GM12878 (cell line): ENCODE measurements around the gene ZNF891. TPM values are rescaled to one million over a fixed set of nuclear protein-coding genes. Genes with fewer than 3 reads are reported as not detected.

Experiments
- BMI1 ChIP-seq: fragments of 450-650 bp; IDR thresholded peaks from 2 replicates; pipeline ENCODE4 v1.6.1; 2016; ENCODE audit warnings: mild to moderate bottlenecking, moderate library complexity, borderline replicate concordance
- EGR1 ChIP-seq, 2 experiments: IDR thresholded peaks; 1 replicate in 1 of 2; 2 replicates in 1 of 2; pipeline ENCODE4 v1.6.1; 2011 to 2012; ENCODE audit warnings: low read depth in 2 of 2, low read length in 2 of 2, borderline replicate concordance in 1 of 2, mild to moderate bottlenecking in 1 of 2, moderate library complexity in 1 of 2
- PBX3 ChIP-seq: IDR thresholded peaks from 2 replicates; pipeline ENCODE4 v1.6.1; 2011; ENCODE audit warnings: mild to moderate bottlenecking, low read depth, low read length, moderate library complexity; ENCODE audit not compliant: insufficient replicate concordance
- USF2 ChIP-seq: IDR thresholded peaks from 2 replicates; pipeline ENCODE4 v1.6.1; 2011; ENCODE audit warnings: low read depth, low read length, improper control_type of control experiment, borderline replicate concordance
- ZBTB11 ChIP-seq: fragments of 450-650 bp; formaldehyde crosslinking; IDR thresholded peaks from 2 replicates; pipeline ENCODE4 v1.5.0; 2022; ENCODE audit warnings: mild to moderate bottlenecking, missing genetic modification characterization
- polyA plus RNA-seq, 11 experiments: library from polyadenylated mRNA; depleted of rRNA in 4 of 11; unstranded in 6 of 11; stranded (reverse) in 5 of 11; fragments of >200 nt; fragmentation: Nextera tagmentation in 4 of 11; fragmentation: Illumina TruSeq in 1 of 11; extraction: Ambion mirVana in 4 of 11; extraction: Trizol in 1 of 11; gene quantifications; 1 replicate in 1 of 11; 2 replicates in 10 of 11; pipeline versions ENCODE4 v1.2.1 to v1.2.3, GENCODE V29; 2011 to 2016; ENCODE audit warnings: inconsistent platforms in 2 of 11, missing spikeins in 2 of 11, low read depth in 1 of 11
- total RNA-seq, 4 experiments: library from RNA; depleted of rRNA in 3 of 4; stranded (reverse); fragments of >200 nt in 3 of 4; fragmentation: Illumina TruSeq in 1 of 4; extraction: Trizol in 1 of 4; gene quantifications; 2 replicates each; pipeline versions ENCODE4 v1.2.1 to v1.2.3, GENCODE V29; 2013 to 2021

Gene ZNF891
- total and polyA plus RNA-seq, 10 of the 15 experiments (the other 5 are each of a cell fraction or from before 2014, with no cell fraction given): 0.20 to 1.1 (median 0.69) TPM

GRCh38 chr12:133058203-133059113 is 71.6 kb downstream of the ZNF891 start (continued):
- TF ChIP-seq USF2 (no peak), PBX3 (no peak), BMI1 (no peak), EGR1 (IDR thresholded peaks at IDR 0.05; ENCODE audit: borderline replicate concordance in 1 of 2, low read depth in 2 of 2, low read length in 2 of 2) (no peak), ZBTB11 (CRISPR knock-in tag) (no peak)
- TF ChIP-seq, all 136 proteins: peak for 7
